Natural killer cell (primary cell): ENCODE results near the gene ONECUT3. TPM values are rescaled to one million over a fixed set of nuclear protein-coding genes. Genes with fewer than 3 reads are reported as not detected.

Experiments used
- ATAC-seq, 3 donors: fragments of 150-1000 bp in 2 of 3; fragments of 200-7000 bp in 1 of 3; cut with Tn5 transposase; 1 replicate in 1 of 3; 2 replicates in 2 of 3; pipeline ENCODE4 v1.10.0; 2021; ENCODE audit warnings: mild to moderate bottlenecking in 2 of 3, moderate library complexity in 2 of 3
- DNase-seq, 2 donors: peaks; one replicate each; pipeline versions ENCODE4 v3.0.0 to v3.0.0-alpha.2; 2013 to 2021; ENCODE audit warnings: mixed read lengths in 1 of 2
- H3K27ac ChIP-seq: one replicate; pipeline ENCODE4 v1.5.1; 2013; ENCODE audit warnings: mild to moderate bottlenecking, low read length
- H3K27me3 ChIP-seq: one replicate; pipeline ENCODE4 v1.6.1; 2013; ENCODE audit warnings: low read length; ENCODE audit not compliant: control insufficient read depth, insufficient read depth
- H3K36me3 ChIP-seq: one replicate; pipeline ENCODE4 v1.6.1; 2013; ENCODE audit warnings: low read length; ENCODE audit not compliant: control insufficient read depth, insufficient read depth
- H3K4me1 ChIP-seq: one replicate; pipeline ENCODE4 v1.6.1; 2013; ENCODE audit warnings: low read length; ENCODE audit not compliant: control insufficient read depth, insufficient read depth
- H3K4me3 ChIP-seq: one replicate; pipeline ENCODE4 v1.5.1; 2013; ENCODE audit warnings: low read length
- H3K9me3 ChIP-seq: one replicate; pipeline ENCODE4 v1.6.1; 2013; ENCODE audit warnings: low read length; ENCODE audit not compliant: control insufficient read depth, insufficient read depth
- H3K27ac Mint-ChIP-seq, 2 donors: one replicate each; pipeline ENCODE4 v1.8.0; 2022; ENCODE audit warnings: mild to moderate bottlenecking in 2 of 2, mixed read lengths in 2 of 2, moderate library complexity in 1 of 2
- H3K27me3 Mint-ChIP-seq, 2 donors: one replicate each; pipeline ENCODE4 v1.8.0; 2022; ENCODE audit warnings: low read depth in 2 of 2, mixed read lengths in 2 of 2
- H3K36me3 Mint-ChIP-seq: one replicate; pipeline ENCODE4 v1.8.0; 2022; ENCODE audit warnings: mixed read lengths
- H3K4me1 Mint-ChIP-seq, 2 donors: one replicate each; pipeline ENCODE4 v1.8.0; 2022; ENCODE audit warnings: mixed read lengths in 2 of 2
- H3K4me3 Mint-ChIP-seq: one replicate; pipeline ENCODE4 v1.8.0; 2022; ENCODE audit warnings: mild to moderate bottlenecking, moderate library complexity, mixed read lengths
- H3K9me3 Mint-ChIP-seq, 2 donors: one replicate each; pipeline ENCODE4 v1.8.0; 2022; ENCODE audit warnings: mixed read lengths in 2 of 2
- WGBS: methylation state at CpG from one replicate; pipeline ENCODE4 v1.1.7; 2013; ENCODE audit warnings: missing lambda C conversion rate; ENCODE audit not compliant: insufficient coverage; 5-methylcytosine and 5-hydroxymethylcytosine counted together
- intact Hi-C: fragments of 100-400 bp; cut with micrococcal nuclease; formaldehyde crosslinking; loops from one replicate; pipeline ENCODE4 v1.14.2; 2022
- total RNA-seq, 4 donors: library from RNA; stranded (reverse); fragments of 120-200 nt in 1 of 4; gene quantifications; one replicate each; pipeline versions ENCODE4 v1.2.3 to v1.2.4, GENCODE V29; 2013 to 2022
- TF ChIP-seq, protein P1 (sequence below): fragments of 200-600 bp; IDR thresholded peaks from one replicate; pipeline ENCODE4 v1.8.0; 2022; ENCODE audit warnings: antibody characterized with exemption

Gene ONECUT3
- total RNA-seq, 3 donors from 2014 or later (not counting 1 experiment from before 2014, with no cell fraction given) = not detected

DNA sequence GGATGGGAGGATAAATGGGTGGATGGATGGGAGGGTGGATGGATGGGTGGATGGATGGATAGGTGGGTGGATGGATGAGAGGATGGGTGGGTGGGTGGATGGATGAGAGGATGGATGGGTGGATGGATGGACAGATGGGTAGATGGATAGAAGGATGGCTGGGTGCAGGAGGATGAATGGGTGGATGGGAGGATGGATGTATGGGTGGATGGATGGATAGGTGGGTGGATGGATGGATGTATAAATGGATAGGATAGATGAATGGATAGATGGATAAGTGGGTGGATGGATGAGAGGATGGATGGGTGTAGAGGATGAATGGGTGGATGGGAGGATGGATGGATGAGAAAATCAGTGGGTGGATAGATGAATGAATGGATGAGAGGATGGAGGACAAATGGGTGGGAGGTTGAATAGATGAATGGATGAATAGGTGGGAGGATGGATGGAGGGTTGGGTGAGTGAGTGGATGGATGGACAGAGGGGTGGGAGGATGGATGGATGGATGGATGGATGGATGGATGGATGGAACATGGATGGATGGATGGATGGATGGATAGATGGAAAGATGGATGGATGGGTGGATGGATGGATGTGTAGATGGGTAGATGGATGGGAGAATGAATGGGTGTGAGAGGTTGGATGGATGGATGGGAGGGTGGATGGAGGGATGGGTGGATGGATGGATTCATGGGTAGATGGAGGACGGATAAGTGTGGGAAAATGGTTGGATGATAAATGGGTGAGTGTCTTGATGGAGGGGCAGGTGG, 35.9 kb upstream of the ONECUT3 start:
- WGBS = 91% methylated on average over 1 of the region's 1 CpG
- no peaks in the 10 kb centered on the region for H3K9me3 ChIP-seq

DNA sequence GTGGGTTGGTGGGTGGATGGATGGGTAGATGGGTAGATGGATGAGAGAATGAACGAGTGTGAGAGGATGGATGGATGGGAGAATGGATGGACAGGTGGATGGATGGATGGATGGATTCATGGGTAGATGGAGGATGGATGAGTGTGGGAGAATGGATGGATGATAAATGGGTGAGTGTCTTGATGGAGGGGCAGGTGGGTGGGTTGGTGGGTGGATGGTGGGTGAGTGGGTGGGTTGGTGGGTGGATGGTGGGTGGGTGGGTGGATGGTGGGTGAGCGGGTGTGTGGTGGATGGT, 35.4 kb upstream of the ONECUT3 start:
- Histone ChIP-seq H3K27ac (no peak overlapping the region), H3K9me3 (no peaks in the 10 kb centered on the region), H3K4me1 (no peaks in the 10 kb centered on the region), H3K36me3 (no peaks in the 10 kb centered on the region), H3K4me3 (no peak overlapping the region), H3K27me3 (peaks cover 6% of the 10 kb centered on the region)
- ATAC-seq (no peak), DNase-seq (no peak)
- H3K4me1 Mint-ChIP-seq = peaks cover 0 to 8% of the 10 kb centered on the region in 2 donors
- no peak overlapping the region for H3K27ac Mint-ChIP-seq
- TF ChIP-seq, protein P1, sequence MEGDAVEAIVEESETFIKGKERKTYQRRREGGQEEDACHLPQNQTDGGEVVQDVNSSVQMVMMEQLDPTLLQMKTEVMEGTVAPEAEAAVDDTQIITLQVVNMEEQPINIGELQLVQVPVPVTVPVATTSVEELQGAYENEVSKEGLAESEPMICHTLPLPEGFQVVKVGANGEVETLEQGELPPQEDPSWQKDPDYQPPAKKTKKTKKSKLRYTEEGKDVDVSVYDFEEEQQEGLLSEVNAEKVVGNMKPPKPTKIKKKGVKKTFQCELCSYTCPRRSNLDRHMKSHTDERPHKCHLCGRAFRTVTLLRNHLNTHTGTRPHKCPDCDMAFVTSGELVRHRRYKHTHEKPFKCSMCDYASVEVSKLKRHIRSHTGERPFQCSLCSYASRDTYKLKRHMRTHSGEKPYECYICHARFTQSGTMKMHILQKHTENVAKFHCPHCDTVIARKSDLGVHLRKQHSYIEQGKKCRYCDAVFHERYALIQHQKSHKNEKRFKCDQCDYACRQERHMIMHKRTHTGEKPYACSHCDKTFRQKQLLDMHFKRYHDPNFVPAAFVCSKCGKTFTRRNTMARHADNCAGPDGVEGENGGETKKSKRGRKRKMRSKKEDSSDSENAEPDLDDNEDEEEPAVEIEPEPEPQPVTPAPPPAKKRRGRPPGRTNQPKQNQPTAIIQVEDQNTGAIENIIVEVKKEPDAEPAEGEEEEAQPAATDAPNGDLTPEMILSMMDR = no peak
- peaks cover 39 to 44% of the 10 kb centered on the region in 2 donors for H3K27me3 Mint-ChIP-seq
- peaks cover 2 to 4% of the 10 kb centered on the region in 2 donors for H3K9me3 Mint-ChIP-seq
- H3K4me3 Mint-ChIP-seq = no peak overlapping the region
- WGBS = 97% methylated on average over 1 of the region's 2 CpGs
- H3K36me3 Mint-ChIP-seq = no peaks in the 10 kb centered on the region
- intact Hi-C loops = no loop called here

More for the DNA sequence above, 35.9 kb upstream of the ONECUT3 start:
- Histone ChIP-seq H3K4me1 (no peaks in the 10 kb centered on the region), H3K36me3 (no peaks in the 10 kb centered on the region), H3K27me3 (peaks cover 6% of the 10 kb centered on the region), H3K4me3 (no peak overlapping the region), H3K27ac (no peak overlapping the region)
- Mint-ChIP-seq H3K27ac (no peak overlapping the region), H3K27me3 (peaks cover 35 to 41% of the 10 kb centered on the region in 2 donors), H3K4me1 (peaks cover 0 to 8% of the 10 kb centered on the region in 2 donors), H3K36me3 (no peaks in the 10 kb centered on the region), H3K4me3 (no peak overlapping the region), H3K9me3 (peaks cover 2 to 4% of the 10 kb centered on the region in 2 donors)
- DNase-seq (no peak), ATAC-seq (no peak)
- intact Hi-C loops = no loop called here
- TF ChIP-seq, protein P1 = no peak

DNA sequence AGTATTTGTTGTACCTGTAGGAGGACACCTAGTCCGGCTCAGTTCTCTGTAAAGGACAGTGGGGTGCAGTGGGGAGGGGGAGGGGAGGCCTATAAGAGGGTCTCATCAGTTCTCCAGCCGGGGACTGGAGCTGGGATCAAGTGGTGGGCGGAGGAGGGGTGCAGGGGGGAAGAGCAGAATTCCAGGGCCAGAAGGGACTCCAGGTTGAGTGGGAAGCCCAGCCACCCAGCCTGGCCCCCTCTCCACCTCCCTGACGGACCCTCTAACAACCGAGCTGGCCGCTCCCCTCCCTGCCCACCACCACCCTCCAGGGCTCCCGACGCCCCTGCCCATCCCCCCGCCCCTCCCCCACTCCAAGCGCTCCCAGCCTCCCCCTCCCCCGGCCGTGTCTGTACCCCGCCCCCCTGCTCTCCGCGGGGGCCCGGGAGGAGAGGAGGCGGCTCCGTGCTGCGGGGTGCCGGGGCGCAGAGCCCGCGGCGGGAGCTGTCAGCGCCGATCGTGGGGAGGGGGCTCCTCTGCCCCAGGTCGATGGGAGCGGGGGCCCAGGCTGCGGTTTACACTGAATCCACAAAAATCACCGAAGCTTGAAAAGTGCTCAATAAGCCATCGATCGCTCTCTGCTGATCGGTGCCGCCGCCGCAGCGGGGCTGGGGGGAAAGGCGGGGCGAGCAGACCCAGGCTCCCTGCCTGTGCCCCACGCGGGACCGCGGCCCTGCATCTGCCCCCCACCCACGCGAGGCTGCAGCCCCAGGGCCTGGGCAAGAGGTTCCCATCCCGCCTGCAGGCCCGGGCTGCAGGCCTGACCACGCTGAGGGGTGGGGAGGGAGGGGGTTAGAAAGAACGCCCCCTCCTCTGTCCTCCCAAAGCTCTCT, 34.6 kb upstream of the ONECUT3 start:
- Mint-ChIP-seq H3K36me3 (no peaks in the 10 kb centered on the region), H3K4me3 (no peak overlapping the region), H3K27me3 (peaks cover 39 to 48% of the 10 kb centered on the region in 2 donors)

More for the DNA sequence above, 34.6 kb upstream of the ONECUT3 start:
- peaks cover 2 to 4% of the 10 kb centered on the region in 2 donors for H3K9me3 Mint-ChIP-seq
- TF ChIP-seq, protein P1 = no peak
- H3K4me1 ChIP-seq = no peaks in the 10 kb centered on the region
- H3K4me3 ChIP-seq = no peak overlapping the region
- ATAC-seq (no peak), DNase-seq (no peak)
- intact Hi-C loops = no loop called here
- no peaks in the 10 kb centered on the region for H3K9me3 ChIP-seq
- H3K4me1 Mint-ChIP-seq = peaks cover 0 to 8% of the 10 kb centered on the region in 2 donors
- H3K36me3 ChIP-seq = no peaks in the 10 kb centered on the region
- peaks cover 6% of the 10 kb centered on the region for H3K27me3 ChIP-seq
- WGBS = 7% methylated on average over 40 of the region's 50 CpGs
- H3K27ac Mint-ChIP-seq = no peak overlapping the region
- H3K27ac ChIP-seq = no peak overlapping the region
